Naive thymus-derived CD4-positive, alpha-beta T cell (primary cell): ENCODE results near the gene BTNL2. TPM values are rescaled to one million over a fixed set of nuclear protein-coding genes. Genes with fewer than 3 reads are reported as not detected.

ENCODE experiments used
- ATAC-seq: fragments of 150-1000 bp; cut with Tn5 transposase; 2 replicates; pipeline ENCODE4 v1.10.0; 2021; ENCODE audit warnings: mild to moderate bottlenecking, moderate library complexity
- CTCF ChIA-PET: fragments of 350-600 bp; sonication (Branson Sonifier 250); formaldehyde crosslinking; loops from one replicate; lab custom pipeline; 2021; ENCODE audit warnings: antibody characterized with exemption; lab: Charles Lee
- POLR2A ChIA-PET: fragments of 350-600 bp; sonication (Branson Sonifier 250); formaldehyde crosslinking; loops from one replicate; lab custom pipeline; 2021; ENCODE audit warnings: antibody characterized with exemption, inconsistent platforms; lab: Charles Lee
- DNase-seq, 9 donors: peaks; one replicate each; pipeline versions ENCODE4 v3.0.0 to v3.0.0-alpha.2; 2020 to 2022; ENCODE audit warnings: mixed read lengths in 1 of 9
- H3K27ac ChIP-seq: one replicate; pipeline ENCODE4 v1.7.0; 2013; ENCODE audit warnings: mild to moderate bottlenecking, low read depth, low read length, moderate library complexity
- H3K27me3 ChIP-seq, 2 donors: one replicate each; pipeline ENCODE4 v1.7.0; 2013; ENCODE audit warnings: low read length in 2 of 2, mild to moderate bottlenecking in 2 of 2, moderate library complexity in 2 of 2; ENCODE audit not compliant: control insufficient read depth in 2 of 2, insufficient read depth in 2 of 2
- H3K36me3 ChIP-seq, 3 experiments: 1 replicate in 2 of 3; 2 replicates in 1 of 3; pipeline ENCODE4 v1.7.0; 2013; ENCODE audit warnings: low read length in 3 of 3, mild to moderate bottlenecking in 3 of 3, moderate library complexity in 1 of 3; ENCODE audit not compliant: insufficient read depth in 3 of 3, control insufficient read depth in 2 of 3
- H3K4me1 ChIP-seq, 2 donors: one replicate each; pipeline ENCODE4 v1.7.0; 2013; ENCODE audit warnings: low read length in 2 of 2, mild to moderate bottlenecking in 2 of 2, moderate library complexity in 1 of 2; ENCODE audit not compliant: control insufficient read depth in 2 of 2, insufficient read depth in 2 of 2
- H3K4me3 ChIP-seq: 2 replicates; pipeline ENCODE4 v1.7.0; 2013; ENCODE audit warnings: mild to moderate bottlenecking, low read length
- H3K9me3 ChIP-seq, 3 experiments: 1 replicate in 2 of 3; 2 replicates in 1 of 3; pipeline ENCODE4 v1.7.0; 2013; ENCODE audit warnings: low read length in 3 of 3; ENCODE audit not compliant: control insufficient read depth in 2 of 3
- H3K27ac Mint-ChIP-seq, 9 donors: one replicate each; pipeline ENCODE4 v1.8.0; 2020 to 2022; ENCODE audit warnings: mixed read lengths in 9 of 9, mild to moderate bottlenecking in 8 of 9, moderate library complexity in 5 of 9, inconsistent platforms in 2 of 9
- H3K27me3 Mint-ChIP-seq, 5 donors: one replicate each; pipeline ENCODE4 v1.8.0; 2021 to 2022; ENCODE audit warnings: mixed read lengths in 5 of 5, mild to moderate bottlenecking in 1 of 5
- H3K36me3 Mint-ChIP-seq, 5 donors: one replicate each; pipeline ENCODE4 v1.8.0; 2020 to 2022; ENCODE audit warnings: mixed read lengths in 5 of 5, mild to moderate bottlenecking in 3 of 5, inconsistent platforms in 1 of 5
- H3K4me1 Mint-ChIP-seq, 7 donors: one replicate each; pipeline ENCODE4 v1.8.0; 2020 to 2022; ENCODE audit warnings: mixed read lengths in 7 of 7, mild to moderate bottlenecking in 3 of 7, inconsistent platforms in 1 of 7
- H3K4me3 Mint-ChIP-seq, 10 donors: one replicate each; pipeline ENCODE4 v1.8.0; 2020 to 2022; ENCODE audit warnings: mild to moderate bottlenecking in 10 of 10, mixed read lengths in 10 of 10, moderate library complexity in 6 of 10, inconsistent platforms in 2 of 10
- H3K9me3 Mint-ChIP-seq, 11 donors: one replicate each; pipeline ENCODE4 v1.8.0; 2020 to 2022; ENCODE audit warnings: mixed read lengths in 11 of 11, mild to moderate bottlenecking in 4 of 11, inconsistent platforms in 1 of 11, moderate library complexity in 1 of 11
- intact Hi-C, 2 donors: fragments of 100-400 bp; cut with micrococcal nuclease; formaldehyde crosslinking; loops; one replicate each; pipeline ENCODE4 v1.15.1; 2023
- polyA plus RNA-seq, 2 donors: library from polyadenylated mRNA; unstranded; fragments of 300-500 nt; fragmentation: Illumina TruSeq; gene quantifications; one replicate each; pipeline ENCODE4 v1.2.3, GENCODE V29; 2021
- total RNA-seq, 6 experiments: library from RNA in 5 of 6; stranded (reverse) in 5 of 6; gene quantifications; 1 replicate in 5 of 6; 2 replicates in 1 of 6; pipeline ENCODE4 v1.2.3 and lab custom pipeline; 2021 to 2026

BTNL2 gene
- total and polyA plus RNA-seq, 7 experiments from 2014 or later: not detected

GRCh38 chr6:32379545-32379944 lies 27.4 kb downstream of the BTNL2 start:
- ChIA-PET POLR2A (no interaction called here), CTCF (no interaction called here)
- H3K4me3 ChIP-seq: no peak overlapping the region

DNA sequence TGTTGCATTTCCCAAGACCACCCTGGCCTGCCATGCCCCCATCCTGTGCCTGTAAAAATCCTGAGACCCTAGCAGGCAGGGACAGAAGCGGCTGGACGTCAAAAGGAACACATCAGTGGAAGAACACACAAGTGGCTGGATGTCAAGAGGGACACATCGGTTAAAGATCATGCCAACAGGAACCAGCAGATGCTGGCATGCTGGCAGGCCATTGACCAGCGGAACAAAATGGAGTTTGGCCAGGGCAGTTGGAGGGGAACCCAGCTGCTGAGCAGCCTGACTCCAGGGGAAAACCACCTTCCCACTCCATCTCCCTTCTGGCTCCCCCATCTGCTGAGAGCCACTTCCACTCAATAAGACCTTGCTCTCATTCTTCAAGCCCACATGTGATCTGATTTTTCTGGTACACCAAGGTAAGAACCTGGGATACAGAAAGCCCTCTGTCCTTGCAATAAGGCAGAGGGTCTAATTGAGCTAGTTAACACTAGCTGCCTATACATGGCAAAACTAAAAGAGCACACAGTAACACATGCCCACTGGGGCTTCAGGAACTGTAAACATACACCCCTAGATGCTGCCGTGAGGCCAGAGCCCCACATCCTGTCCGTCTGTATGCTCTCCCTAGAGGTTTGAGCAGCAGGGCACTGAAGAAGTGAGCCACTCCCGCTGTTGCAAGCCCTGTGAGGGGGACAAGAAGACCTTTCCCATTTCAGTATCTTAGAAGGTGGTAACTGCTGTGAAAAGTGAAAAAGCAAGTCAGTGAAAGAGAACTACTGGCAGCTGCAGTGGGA lies 31.0 kb downstream of the BTNL2 start:
- peaks cover 11 to 57% (median 19%) of the 10 kb centered on the region in 5 donors for H3K27me3 Mint-ChIP-seq
- ChIA-PET CTCF (no interaction called here), POLR2A (no interaction called here)
- no peaks in the 10 kb centered on the region for H3K36me3 Mint-ChIP-seq
- Histone ChIP-seq H3K27me3 (peaks cover 0 to 3% of the 10 kb centered on the region in 2 donors), H3K36me3 (no peaks in the 10 kb centered on the region), H3K27ac (no peak overlapping the region), H3K4me1 (no peaks in the 10 kb centered on the region), H3K4me3 (no peak overlapping the region), H3K9me3 (no peaks in the 10 kb centered on the region)
- no peak overlapping the region for H3K4me3 Mint-ChIP-seq
- intact Hi-C loops: no loop called here
- DNase-seq: no peak
- H3K4me1 Mint-ChIP-seq: no peaks in the 10 kb centered on the region
- H3K27ac Mint-ChIP-seq: no peak overlapping the region
- no peaks in the 10 kb centered on the region for H3K9me3 Mint-ChIP-seq
- no peak for ATAC-seq

More at GRCh38 chr6:32379545-32379944, 27.4 kb downstream of the BTNL2 start:
- peaks cover 11 to 40% (median 16%) of the 10 kb centered on the region in 5 donors for H3K27me3 Mint-ChIP-seq
- peaks cover 0 to 4% (median 0%) of the 10 kb centered on the region in 5 donors for H3K36me3 Mint-ChIP-seq
- H3K36me3 ChIP-seq: no peaks in the 10 kb centered on the region
- H3K9me3 Mint-ChIP-seq: no peaks in the 10 kb centered on the region
- no peak overlapping the region for H3K27ac Mint-ChIP-seq
- intact Hi-C loops: no loop called here
- no peaks in the 10 kb centered on the region for H3K9me3 ChIP-seq
- peaks cover 0 to 5% (median 2%) of the 10 kb centered on the region in 7 donors for H3K4me1 Mint-ChIP-seq
- H3K4me3 Mint-ChIP-seq: no peak overlapping the region
- no peak overlapping the region for H3K27ac ChIP-seq
- ATAC-seq: no peak
- no peaks in the 10 kb centered on the region for H3K4me1 ChIP-seq
- H3K27me3 ChIP-seq: no peaks in the 10 kb centered on the region
- no peak for DNase-seq

- no peaks in the 10 kb centered on the region for H3K9me3 Mint-ChIP-seq
- ChIA-PET POLR2A (no interaction called here), CTCF (no interaction called here)
- peaks cover 0 to 6% (median 0%) of the 10 kb centered on the region in 7 donors for H3K4me1 Mint-ChIP-seq
- Histone ChIP-seq H3K27ac (no peak within 1 kb of the TSS), H3K9me3 (no peaks in the 10 kb centered on the region), H3K4me3 (no peak within 1 kb of the TSS), H3K36me3 (no peaks in the 10 kb centered on the region), H3K27me3 (peaks cover 0 to 6% of the 10 kb centered on the region in 2 donors), H3K4me1 (no peaks in the 10 kb centered on the region)
- H3K27me3 Mint-ChIP-seq: peaks cover 14 to 51% (median 23%) of the 10 kb centered on the region in 5 donors
- H3K4me3 Mint-ChIP-seq: no peak within 1 kb of the TSS
- intact Hi-C loops: no loop called here
- ATAC-seq (no peak), DNase-seq (no peak)
- H3K27ac Mint-ChIP-seq: no peak within 1 kb of the TSS
- H3K36me3 Mint-ChIP-seq: no peaks in the 10 kb centered on the region
Measured at GRCh38 chr6:32371803-32372202, 35.2 kb downstream of the BTNL2 start, which contains the start of gene TSBP1. TSBP1 (minus strand) TSS chr6:32371903; CDS start chr6:32371706, 197 bp downstream.

DNA sequence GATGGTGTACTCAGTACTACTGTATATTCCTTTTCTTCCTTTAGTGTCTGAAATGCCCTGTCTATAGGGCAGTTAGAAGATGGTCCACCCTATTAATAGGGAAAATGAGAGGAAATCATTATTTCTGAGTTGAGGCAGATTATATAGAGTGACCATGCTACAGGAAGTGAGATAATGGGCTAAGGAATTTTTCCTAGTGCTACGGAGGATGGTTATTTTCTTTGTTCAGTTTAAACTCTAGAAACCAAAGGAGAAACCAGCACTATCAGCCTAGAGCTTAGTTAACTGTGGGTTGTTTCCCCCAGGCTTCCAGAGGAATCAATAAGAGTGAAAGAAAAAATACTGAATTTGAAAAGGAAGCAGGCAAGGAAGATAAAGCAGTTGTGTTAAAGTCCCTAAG lies 35.8 kb downstream of the BTNL2 start:
- no peak overlapping the region for H3K4me3 ChIP-seq
- ATAC-seq (no peak), DNase-seq (no peak)
- Mint-ChIP-seq H3K27ac (no peak overlapping the region), H3K4me3 (no peak overlapping the region), H3K9me3 (no peaks in the 10 kb centered on the region), H3K36me3 (no peaks in the 10 kb centered on the region), H3K27me3 (peaks cover 10 to 48% (median 18%) of the 10 kb centered on the region in 5 donors), H3K4me1 (peaks cover 0 to 6% (median 0%) of the 10 kb centered on the region in 7 donors)
- H3K9me3 ChIP-seq: no peaks in the 10 kb centered on the region
- no peaks in the 10 kb centered on the region for H3K36me3 ChIP-seq
- POLR2A ChIA-PET: no interaction called here
- peaks cover 0 to 6% of the 10 kb centered on the region in 2 donors for H3K27me3 ChIP-seq
- H3K27ac ChIP-seq: no peak overlapping the region
- H3K4me1 ChIP-seq: no peaks in the 10 kb centered on the region
- CTCF ChIA-PET: no interaction called here
- intact Hi-C loops: no loop called here

- DNase-seq (no peak), ATAC-seq (no peak)
- H3K27ac ChIP-seq: no peak overlapping the region
- peaks cover 0 to 6% of the 10 kb centered on the region in 2 donors for H3K27me3 ChIP-seq
- no peaks in the 10 kb centered on the region for H3K36me3 Mint-ChIP-seq
- no peaks in the 10 kb centered on the region for H3K9me3 ChIP-seq
- no peak overlapping the region for H3K27ac Mint-ChIP-seq
- no peak overlapping the region for H3K4me3 Mint-ChIP-seq
- H3K4me3 ChIP-seq: no peak overlapping the region
- H3K4me1 ChIP-seq: no peaks in the 10 kb centered on the region
- ChIA-PET POLR2A (no interaction called here), CTCF (no interaction called here)
- H3K9me3 Mint-ChIP-seq: no peaks in the 10 kb centered on the region
- H3K4me1 Mint-ChIP-seq: peaks cover 0 to 6% (median 0%) of the 10 kb centered on the region in 7 donors
- intact Hi-C loops: no loop called here
- H3K36me3 ChIP-seq: no peaks in the 10 kb centered on the region
- peaks cover 11 to 49% (median 16%) of the 10 kb centered on the region in 5 donors for H3K27me3 Mint-ChIP-seq
Measured at GRCh38 chr6:32370505-32370904, 36.5 kb downstream of the BTNL2 start.

DNA sequence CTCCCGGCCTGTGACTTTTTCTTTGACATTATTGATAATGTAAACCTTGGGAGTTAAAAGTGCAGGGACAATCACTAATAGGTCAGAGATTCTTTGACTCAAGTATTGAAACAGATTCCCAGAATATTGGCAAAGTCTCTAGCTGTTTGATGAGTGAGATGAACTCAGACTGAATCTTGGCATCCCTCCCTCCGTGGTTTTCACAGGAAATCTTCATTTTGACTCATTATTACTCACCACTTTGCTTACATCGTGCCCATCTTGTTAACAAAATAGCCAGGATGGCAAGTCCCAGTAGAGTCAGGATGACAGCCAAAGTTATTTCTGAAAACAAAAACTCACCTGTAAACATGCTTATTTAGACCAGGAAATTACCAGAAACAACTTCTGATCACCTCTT lies 37.3 kb downstream of the BTNL2 start:
- no peak overlapping the region for H3K4me3 Mint-ChIP-seq
- CTCF ChIA-PET: no interaction called here

More for the DNA sequence above, 37.3 kb downstream of the BTNL2 start:
- no peaks in the 10 kb centered on the region for H3K36me3 ChIP-seq
- intact Hi-C loops: no loop called here
- Mint-ChIP-seq H3K27ac (no peak overlapping the region), H3K9me3 (peaks cover 0 to under 1% (median 0%) of the 10 kb centered on the region in 11 donors), H3K4me1 (peaks cover 0 to 6% (median 0%) of the 10 kb centered on the region in 7 donors), H3K27me3 (peaks cover 12 to 49% (median 14%) of the 10 kb centered on the region in 5 donors), H3K36me3 (no peaks in the 10 kb centered on the region)
- no peak for ATAC-seq
- DNase-seq: no peak
- H3K9me3 ChIP-seq: no peaks in the 10 kb centered on the region
- no peak overlapping the region for H3K27ac ChIP-seq
- no peaks in the 10 kb centered on the region for H3K4me1 ChIP-seq
- H3K4me3 ChIP-seq: no peak overlapping the region
- peaks cover 0 to 6% of the 10 kb centered on the region in 2 donors for H3K27me3 ChIP-seq
- POLR2A ChIA-PET: no interaction called here
